Adrenal gland (tissue), 5 donors: ENCODE results near the gene HSPBAP1.

ENCODE experiments used
- POLR2A ChIP-seq, 2 donors: fragments of 450-650 bp; IDR thresholded peaks; one replicate each; pipeline ENCODE4 v1.6.1; 2017; ENCODE audit warnings: antibody characterized with exemption in 2 of 2, mild to moderate bottlenecking in 2 of 2, moderate library complexity in 1 of 2
- TF ChIP-seq, protein P1 (sequence below), 6 experiments: fragments of 450-650 bp in 4 of 6; fragments of 200-600 bp in 2 of 6; sonication (generic) in 1 of 6; IDR thresholded peaks; 1 replicate in 5 of 6; 2 replicates in 1 of 6; pipeline versions ENCODE4 v1.5.1 to v1.8.0; 2016 to 2021; ENCODE audit warnings: antibody characterized with exemption in 6 of 6, mild to moderate bottlenecking in 2 of 6, moderate library complexity in 1 of 6
- donor health status: DM: no; HTN: no; CAD: no.

DNA sequence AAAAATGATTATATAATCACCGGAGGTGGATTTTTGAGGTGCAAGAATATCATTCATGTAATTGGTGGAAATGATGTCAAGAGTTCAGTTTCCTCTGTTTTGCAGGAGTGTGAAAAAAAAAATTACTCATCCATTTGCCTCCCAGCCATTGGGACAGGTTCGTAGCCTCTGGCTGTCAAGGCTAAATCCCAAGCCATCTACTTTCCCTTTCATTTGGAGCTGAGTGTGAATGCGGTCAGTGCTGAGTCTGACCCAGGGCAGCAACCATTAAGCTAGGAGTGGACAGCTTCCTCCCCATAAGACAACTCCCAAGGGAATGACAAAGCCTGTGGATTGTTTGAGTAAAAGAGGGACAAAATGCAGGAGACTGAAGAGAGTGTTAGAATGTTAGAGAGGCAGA lies 79.4 kb downstream of the HSPBAP1 start:
- TF ChIP-seq, protein P1, sequence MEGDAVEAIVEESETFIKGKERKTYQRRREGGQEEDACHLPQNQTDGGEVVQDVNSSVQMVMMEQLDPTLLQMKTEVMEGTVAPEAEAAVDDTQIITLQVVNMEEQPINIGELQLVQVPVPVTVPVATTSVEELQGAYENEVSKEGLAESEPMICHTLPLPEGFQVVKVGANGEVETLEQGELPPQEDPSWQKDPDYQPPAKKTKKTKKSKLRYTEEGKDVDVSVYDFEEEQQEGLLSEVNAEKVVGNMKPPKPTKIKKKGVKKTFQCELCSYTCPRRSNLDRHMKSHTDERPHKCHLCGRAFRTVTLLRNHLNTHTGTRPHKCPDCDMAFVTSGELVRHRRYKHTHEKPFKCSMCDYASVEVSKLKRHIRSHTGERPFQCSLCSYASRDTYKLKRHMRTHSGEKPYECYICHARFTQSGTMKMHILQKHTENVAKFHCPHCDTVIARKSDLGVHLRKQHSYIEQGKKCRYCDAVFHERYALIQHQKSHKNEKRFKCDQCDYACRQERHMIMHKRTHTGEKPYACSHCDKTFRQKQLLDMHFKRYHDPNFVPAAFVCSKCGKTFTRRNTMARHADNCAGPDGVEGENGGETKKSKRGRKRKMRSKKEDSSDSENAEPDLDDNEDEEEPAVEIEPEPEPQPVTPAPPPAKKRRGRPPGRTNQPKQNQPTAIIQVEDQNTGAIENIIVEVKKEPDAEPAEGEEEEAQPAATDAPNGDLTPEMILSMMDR (IDR thresholded peaks at IDR 0.05), result no peak
- TF ChIP-seq POLR2A (IDR thresholded peaks at IDR 0.05), result no peak
